LNCAP (cell line): ENCODE data around the gene IL24.

Experiments
- CTCF ChIP-seq: fragments of 450-650 bp; IDR thresholded peaks from 2 replicates; pipeline ENCODE4 v1.5.1; 2017; ENCODE audit warnings: mild to moderate bottlenecking

Gene IL24

DNA sequence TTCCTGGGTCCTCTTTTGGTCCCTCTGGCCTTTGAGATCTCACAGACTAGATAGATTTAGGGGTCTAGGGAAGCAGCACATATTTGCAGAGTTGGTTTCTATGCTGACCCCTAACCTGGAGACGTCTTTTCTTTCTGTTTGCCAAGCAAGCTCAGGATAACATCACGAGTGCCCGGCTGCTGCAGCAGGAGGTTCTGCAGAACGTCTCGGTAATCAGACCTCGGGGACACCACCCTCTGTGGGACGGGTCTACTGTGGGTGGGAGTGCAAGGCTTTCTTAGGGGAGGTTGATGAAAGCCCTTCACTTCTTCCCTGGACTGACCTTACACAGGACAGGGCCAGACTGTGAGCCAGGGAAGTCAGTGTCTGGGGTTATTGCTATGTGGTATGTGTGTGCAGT, 2.9 kb downstream of the IL24 start:
- no peak for TF ChIP-seq CTCF

DNA sequence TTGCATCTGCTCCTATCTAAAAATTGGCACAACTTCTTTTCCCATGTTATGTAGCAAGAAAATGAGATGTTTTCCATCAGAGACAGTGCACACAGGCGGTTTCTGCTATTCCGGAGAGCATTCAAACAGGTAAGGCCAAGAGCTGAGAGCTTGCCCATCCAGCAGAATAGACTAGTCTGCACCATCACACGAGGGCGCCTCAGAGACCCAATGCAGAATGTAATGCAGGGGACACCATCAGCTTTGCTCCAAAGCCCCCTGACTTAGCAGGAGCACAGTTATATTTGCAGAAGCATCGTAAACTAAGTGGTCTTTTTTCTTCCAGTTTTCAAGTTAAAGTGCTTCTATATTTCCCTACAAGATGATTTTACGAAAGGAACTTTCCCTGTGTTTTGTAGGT, 4.7 kb downstream of the IL24 start:
- no peak for TF ChIP-seq CTCF

- TF ChIP-seq CTCF, result no peak
Observed at GRCh38 chr1:206902702-206903101, 5.5 kb downstream of the IL24 start.

GRCh38 chr1:206903687-206904086, 6.4 kb downstream of the IL24 start:
- TF ChIP-seq CTCF, result no peak

- TF ChIP-seq CTCF, result no peak
Observed at GRCh38 chr1:206904423-206905142, 7.3 kb downstream of the IL24 start.

DNA sequence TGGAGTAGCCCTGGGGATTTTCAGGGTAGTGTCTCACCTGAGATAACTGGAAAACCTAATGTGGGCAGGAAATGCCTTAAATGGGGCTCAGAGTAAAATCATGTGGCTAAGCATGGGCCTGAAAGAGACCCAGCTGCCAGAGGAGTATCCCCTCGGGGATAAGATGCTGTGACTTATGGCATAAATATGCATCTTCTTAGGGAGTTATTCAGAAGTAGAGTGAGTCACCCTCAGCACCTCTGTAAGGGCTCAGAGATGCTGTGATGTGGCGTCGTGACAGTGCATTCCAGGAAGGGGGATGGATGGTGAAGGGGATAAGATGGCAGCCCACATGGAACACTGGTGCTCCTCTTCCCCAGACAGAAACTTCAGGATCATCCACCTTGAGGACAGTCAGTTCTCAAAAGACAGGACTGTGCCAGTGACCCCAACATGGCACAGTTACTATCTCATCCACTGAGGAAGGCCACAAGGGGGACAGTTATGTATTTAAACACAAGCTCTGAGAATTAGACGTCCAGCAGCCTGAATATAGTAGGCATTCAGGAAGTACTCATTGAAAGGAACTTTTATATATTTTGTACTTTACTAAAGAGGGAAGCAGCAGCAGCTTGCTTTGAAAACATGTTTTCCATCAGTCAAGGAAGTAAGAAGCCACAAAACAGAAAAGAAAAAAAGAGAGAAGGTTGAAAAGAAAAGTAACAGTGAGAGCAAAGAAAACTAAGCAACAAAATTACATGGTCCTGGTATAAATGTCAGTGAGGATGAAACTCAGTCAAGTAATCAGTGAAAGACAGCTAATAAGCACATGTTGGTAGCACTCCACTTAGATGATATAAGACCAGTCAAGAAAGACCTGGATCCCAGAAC, 8.3 kb downstream of the IL24 start:
- no peak for TF ChIP-seq CTCF

DNA sequence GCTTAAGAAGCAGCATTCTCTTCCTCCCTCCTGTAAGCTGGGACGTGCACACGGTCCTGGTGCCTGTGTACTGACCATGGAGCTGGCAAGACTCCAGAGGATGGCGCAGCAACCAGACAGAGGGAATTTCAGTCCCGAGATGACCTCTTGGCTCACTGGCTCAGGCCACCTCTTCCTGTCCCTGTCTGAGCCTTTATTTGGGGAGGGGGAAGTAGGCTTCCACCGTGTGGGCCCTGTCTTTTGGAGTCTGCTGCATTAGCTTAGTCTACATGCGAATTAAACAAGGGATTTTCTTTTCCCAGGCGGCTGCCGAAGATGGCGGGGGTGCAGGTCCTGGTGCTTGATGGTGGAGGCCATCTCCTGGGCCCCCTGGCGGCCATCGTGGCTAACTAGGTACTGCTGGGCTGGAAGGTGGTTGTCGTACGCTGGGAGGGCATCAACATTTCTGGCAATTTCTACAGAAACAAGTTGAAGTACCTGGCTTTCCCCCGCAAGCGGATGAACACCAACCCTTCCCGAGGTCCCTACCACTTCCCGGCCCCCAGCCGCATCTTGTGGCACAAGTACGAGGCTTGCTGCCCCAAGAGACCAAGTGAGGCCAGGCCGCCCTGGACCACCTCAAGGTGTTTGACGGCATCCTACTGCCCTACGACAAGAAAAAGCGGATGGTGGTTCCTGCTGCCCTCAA, 10.2 kb downstream of the IL24 start:
- TF ChIP-seq CTCF, result peak; percentile 48
